ENCODE data around the gene SLC35B1. TPM values are rescaled to one million over a fixed set of nuclear protein-coding genes. Genes with fewer than 3 reads are reported as not detected.
"Not testable (repeated sequence)": the region's sequence is repeated elsewhere in the genome, so short reads cannot be mapped to it uniquely, and the experiment has no call there.

The SLC35B1 gene
- total RNA-seq, 2 experiments from 2014 or later, result 51.2 to 51.4 TPM

DNA sequence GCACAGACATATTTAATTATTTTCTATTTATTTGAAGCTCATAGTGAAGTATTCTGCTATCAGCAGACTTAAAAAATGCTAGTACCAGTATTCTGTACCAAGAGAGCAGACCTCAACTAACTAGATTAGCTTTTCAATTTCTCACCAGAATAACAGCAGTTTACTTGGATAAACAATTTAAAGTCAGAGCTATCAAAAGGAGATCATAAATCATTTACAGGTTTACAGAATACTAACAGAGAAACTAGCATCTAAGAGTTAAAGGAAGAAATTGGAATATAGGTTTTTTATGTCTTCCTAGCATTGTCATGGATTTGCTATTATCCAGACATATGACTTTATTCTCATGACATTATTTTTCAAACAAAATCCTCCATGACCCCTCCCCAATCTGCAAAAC is 33.3 kb downstream of the SLC35B1 start:
- Histone ChIP-seq H3K9me3 (ENCODE audit: low read length) (no peaks in the 10 kb centered on the region), H3K9me2 (ENCODE audit: insufficient read depth, low read length) (no peaks in the 10 kb centered on the region), H3K79me2 (ENCODE audit: insufficient read depth, low read depth, low read length) (peaks cover 77% of the 10 kb centered on the region), H3K4me1 (ENCODE audit: insufficient read depth, low read length, poor library complexity, severe bottlenecking) (peaks cover 24% of the 10 kb centered on the region), H3K27ac (ENCODE audit: low read depth, low read length, poor library complexity, severe bottlenecking) (no peak overlapping the region), H2AFZ (ENCODE audit: low read length) (no peak overlapping the region), H3K36me3 (ENCODE audit: insufficient read depth, low read length) (peaks cover 43% of the 10 kb centered on the region), H3K4me3 (ENCODE audit: low read depth, low read length, poor library complexity, severe bottlenecking) (no peak overlapping the region), H3K4me2 (ENCODE audit: low read length) (peak overlapping the region; percentile 98), H4K20me1 (ENCODE audit: insufficient read depth, low read length) (peaks cover 36% of the 10 kb centered on the region; the same call in 1 of the 2 replicates)
- POLR2A ChIA-PET, result interaction anchor here (0.8 to 1.0 kb wide), 4 partner anchors 9 to 64 kb away, joined by 3 to 5 read pairs (median 4); no protein-coding TSS in a partner anchor
- TF ChIP-seq, protein P1, sequence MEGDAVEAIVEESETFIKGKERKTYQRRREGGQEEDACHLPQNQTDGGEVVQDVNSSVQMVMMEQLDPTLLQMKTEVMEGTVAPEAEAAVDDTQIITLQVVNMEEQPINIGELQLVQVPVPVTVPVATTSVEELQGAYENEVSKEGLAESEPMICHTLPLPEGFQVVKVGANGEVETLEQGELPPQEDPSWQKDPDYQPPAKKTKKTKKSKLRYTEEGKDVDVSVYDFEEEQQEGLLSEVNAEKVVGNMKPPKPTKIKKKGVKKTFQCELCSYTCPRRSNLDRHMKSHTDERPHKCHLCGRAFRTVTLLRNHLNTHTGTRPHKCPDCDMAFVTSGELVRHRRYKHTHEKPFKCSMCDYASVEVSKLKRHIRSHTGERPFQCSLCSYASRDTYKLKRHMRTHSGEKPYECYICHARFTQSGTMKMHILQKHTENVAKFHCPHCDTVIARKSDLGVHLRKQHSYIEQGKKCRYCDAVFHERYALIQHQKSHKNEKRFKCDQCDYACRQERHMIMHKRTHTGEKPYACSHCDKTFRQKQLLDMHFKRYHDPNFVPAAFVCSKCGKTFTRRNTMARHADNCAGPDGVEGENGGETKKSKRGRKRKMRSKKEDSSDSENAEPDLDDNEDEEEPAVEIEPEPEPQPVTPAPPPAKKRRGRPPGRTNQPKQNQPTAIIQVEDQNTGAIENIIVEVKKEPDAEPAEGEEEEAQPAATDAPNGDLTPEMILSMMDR (conservative IDR thresholded peaks at IDR 0.05; ENCODE audit: low read length), result no peak
- no peak for TF ChIP-seq EZH2phosphoT487 (IDR thresholded peaks at IDR 0.05; ENCODE audit: borderline replicate concordance, low read depth, low read length)
- DNase-seq (ENCODE audit: low spot score), result no peak
- CTCF ChIA-PET (ENCODE audit: unreplicated experiment), result no interaction called here
- no TSS peak for BruUV-seq (replicated peaks)
- intact Hi-C loops (cut with micrococcal nuclease; ENCODE audit: unreplicated experiment), result loop anchor here (10.0 kb wide), 2 partner anchors 460 to 480 kb away; partner anchors contain the start of genes ABI3, GNGT2 and PPP1R9B

DNA sequence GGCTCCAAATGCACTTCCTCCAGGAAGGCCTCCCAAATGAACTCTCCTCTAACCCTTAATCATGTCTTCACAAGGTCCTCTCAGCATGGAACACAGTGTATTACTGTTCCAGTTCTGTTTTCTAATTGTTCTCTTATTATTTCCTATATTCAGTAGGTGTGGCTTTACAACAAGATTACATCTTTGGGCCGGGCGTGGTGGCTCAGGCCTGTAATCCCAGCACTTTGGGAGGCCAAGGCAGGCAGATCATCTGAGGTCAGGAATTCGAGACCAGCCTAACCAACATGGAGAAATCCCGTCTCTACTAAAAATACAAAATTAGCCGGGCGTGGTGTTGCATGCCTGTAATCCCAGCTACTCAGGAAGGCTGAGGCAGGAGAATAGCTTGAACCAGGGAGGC is 34.1 kb downstream of the SLC35B1 start:
- H3K9me3 ChIP-seq (ENCODE audit: low read length); H3K9me2 ChIP-seq (ENCODE audit: insufficient read depth, low read length); H3K27ac ChIP-seq (ENCODE audit: low read depth, low read length, poor library complexity, severe bottlenecking); BruUV-seq (replicated peaks); H2AFZ ChIP-seq (ENCODE audit: low read length); CTCF ChIA-PET (ENCODE audit: unreplicated experiment); DNase-seq (ENCODE audit: low spot score); H3K4me3 ChIP-seq (ENCODE audit: low read depth, low read length, poor library complexity, severe bottlenecking); H3K4me2 ChIP-seq (ENCODE audit: low read length): not testable (repeated sequence)
- peaks cover 43% of the 10 kb centered on the region for H3K36me3 ChIP-seq (ENCODE audit: insufficient read depth, low read length)
- POLR2A ChIA-PET, result interaction anchor here (0.8 kb wide), 1 partner anchor 12 kb away, joined by 4 read pairs; no protein-coding TSS in a partner anchor
- peaks cover 24% of the 10 kb centered on the region for H3K4me1 ChIP-seq (ENCODE audit: insufficient read depth, low read length, poor library complexity, severe bottlenecking)
- H3K79me2 ChIP-seq (ENCODE audit: insufficient read depth, low read depth, low read length), result peaks cover 81% of the 10 kb centered on the region
- intact Hi-C loops (cut with micrococcal nuclease; ENCODE audit: unreplicated experiment), result loop anchor here (10.0 kb wide), 2 partner anchors 459 to 481 kb away; partner anchors contain the start of genes ABI3, GNGT2 and PPP1R9B
- peaks cover 36% of the 10 kb centered on the region; the same call in 1 of the 2 replicates for H4K20me1 ChIP-seq (ENCODE audit: insufficient read depth, low read length)

DNA sequence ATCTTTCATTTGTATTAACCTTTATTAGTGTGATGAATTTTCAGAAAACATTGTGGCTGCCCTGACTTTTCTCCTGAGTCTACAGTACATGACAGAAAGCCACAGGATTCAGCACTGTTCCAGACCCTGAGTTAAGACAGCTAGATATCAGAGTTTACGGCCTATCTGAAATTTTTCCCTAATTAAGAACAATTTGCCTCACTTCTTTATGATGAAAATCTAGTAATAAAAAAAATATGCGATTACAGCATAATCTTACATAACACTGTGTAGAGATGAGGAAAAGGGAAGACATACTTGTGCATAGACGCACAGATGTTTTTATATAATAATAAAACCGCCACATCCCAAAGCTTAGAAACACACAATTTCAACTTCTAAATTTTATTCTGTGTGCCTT is 37.1 kb downstream of the SLC35B1 start:
- intact Hi-C loops (cut with micrococcal nuclease; ENCODE audit: unreplicated experiment), result loop anchor here (10.0 kb wide), 2 partner anchors 456 to 484 kb away; partner anchors contain the start of genes ABI3, GNGT2 and PPP1R9B
- Histone ChIP-seq H4K20me1 (ENCODE audit: insufficient read depth, low read length) (peaks cover 28% of the 10 kb centered on the region; the same call in 1 of the 2 replicates), H3K4me1 (ENCODE audit: insufficient read depth, low read length, poor library complexity, severe bottlenecking) (peaks cover 10% of the 10 kb centered on the region), H3K9me2 (ENCODE audit: insufficient read depth, low read length) (no peaks in the 10 kb centered on the region), H3K36me3 (ENCODE audit: insufficient read depth, low read length) (peaks cover 67% of the 10 kb centered on the region), H3K4me2 (ENCODE audit: low read length) (no peak overlapping the region), H3K9me3 (ENCODE audit: low read length) (no peaks in the 10 kb centered on the region), H2AFZ (ENCODE audit: low read length) (no peak overlapping the region), H3K4me3 (ENCODE audit: low read depth, low read length, poor library complexity, severe bottlenecking) (no peak overlapping the region), H3K27ac (ENCODE audit: low read depth, low read length, poor library complexity, severe bottlenecking) (no peak overlapping the region), H3K79me2 (ENCODE audit: insufficient read depth, low read depth, low read length) (peaks cover 96% of the 10 kb centered on the region)
- CTCF ChIA-PET (ENCODE audit: unreplicated experiment), result no interaction called here
- BruUV-seq (replicated peaks), result TSS peak; percentile 4
- POLR2A ChIA-PET, result no interaction called here
- DNase-seq (ENCODE audit: low spot score), result no peak
- TF ChIP-seq, protein P1 (conservative IDR thresholded peaks at IDR 0.05; ENCODE audit: low read length), result no peak
- TF ChIP-seq EZH2phosphoT487 (IDR thresholded peaks at IDR 0.05; ENCODE audit: borderline replicate concordance, low read depth, low read length), result no peak

Measured in OCI-LY7 (cell line).